Activated T-cell treated with anti-CD3 and anti-CD28 coated beads, Interleukin-2, amount 50 U/mL, for 72 hours (primary cell): ENCODE results near the gene PRDX2. TPM values are rescaled to one million over a fixed set of nuclear protein-coding genes. Genes with fewer than 3 reads are reported as not detected.

ENCODE experiments used
- ATAC-seq, 2 donors: fragments of 150-1000 bp; cut with Tn5 transposase; replicated peaks in 1 of 2; 2 replicates each; pipeline ENCODE4 v1.10.0; 2021; ENCODE audit warnings: moderate library complexity in 2 of 2, mild to moderate bottlenecking in 1 of 2
- DNase-seq, 2 donors: peaks; one replicate each; pipeline ENCODE4 v3.0.0; 2021 to 2022; ENCODE audit warnings: mixed read lengths in 1 of 2
- H3K27ac Mint-ChIP-seq: one replicate; pipeline ENCODE4 v1.8.0; 2022; ENCODE audit warnings: mild to moderate bottlenecking, moderate library complexity, mixed read lengths
- H3K27me3 Mint-ChIP-seq: one replicate; pipeline ENCODE4 v1.8.0; 2022; ENCODE audit warnings: low read depth, mixed read lengths
- H3K36me3 Mint-ChIP-seq, 2 donors: one replicate each; pipeline ENCODE4 v1.8.0; 2022; ENCODE audit warnings: mixed read lengths in 2 of 2, mild to moderate bottlenecking in 1 of 2; ENCODE audit not compliant: insufficient read depth in 2 of 2
- H3K4me1 Mint-ChIP-seq: one replicate; pipeline ENCODE4 v1.8.0; 2022; ENCODE audit warnings: low read depth, mixed read lengths
- H3K4me3 Mint-ChIP-seq, 2 donors: one replicate each; pipeline ENCODE4 v1.8.0; 2022; ENCODE audit warnings: mild to moderate bottlenecking in 2 of 2, mixed read lengths in 2 of 2, moderate library complexity in 2 of 2
- H3K9me3 Mint-ChIP-seq, 2 donors: one replicate each; pipeline ENCODE4 v1.8.0; 2022; ENCODE audit warnings: mixed read lengths in 2 of 2
- total RNA-seq, 2 donors: library from RNA; stranded (reverse); gene quantifications; one replicate each; pipeline ENCODE4 v1.2.3, GENCODE V29; 2022

Gene PRDX2
- total RNA-seq, 2 donors from 2014 or later = 202 to 223 TPM

DNA sequence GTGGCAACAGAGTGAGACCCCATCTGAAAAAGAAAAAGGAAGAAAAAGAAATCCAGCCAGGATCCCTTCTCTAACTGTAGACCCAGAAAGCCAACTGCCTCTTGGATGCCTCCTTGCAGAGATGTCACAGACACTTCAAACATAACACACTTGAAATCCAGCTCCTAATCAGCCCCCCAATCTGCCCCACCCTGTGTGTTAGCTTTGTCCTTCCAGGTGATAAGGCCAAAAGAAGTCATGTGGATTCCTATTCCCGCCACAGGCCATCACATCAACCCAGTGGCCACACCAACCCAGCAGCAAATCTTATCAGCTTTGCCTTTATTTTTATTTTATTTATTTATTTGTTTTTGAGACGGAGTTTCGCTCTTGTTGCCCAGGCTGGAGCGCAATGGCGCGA, 41.9 kb downstream of the PRDX2 start:
- Mint-ChIP-seq H3K4me1 (peaks cover 6% of the 10 kb centered on the region), H3K27me3 (peaks cover 18% of the 10 kb centered on the region), H3K9me3 (no peaks in the 10 kb centered on the region), H3K36me3 (no peaks in the 10 kb centered on the region), H3K4me3 (no peak overlapping the region), H3K27ac (no peak overlapping the region)
- ATAC-seq (no peak), DNase-seq (no peak)

DNA sequence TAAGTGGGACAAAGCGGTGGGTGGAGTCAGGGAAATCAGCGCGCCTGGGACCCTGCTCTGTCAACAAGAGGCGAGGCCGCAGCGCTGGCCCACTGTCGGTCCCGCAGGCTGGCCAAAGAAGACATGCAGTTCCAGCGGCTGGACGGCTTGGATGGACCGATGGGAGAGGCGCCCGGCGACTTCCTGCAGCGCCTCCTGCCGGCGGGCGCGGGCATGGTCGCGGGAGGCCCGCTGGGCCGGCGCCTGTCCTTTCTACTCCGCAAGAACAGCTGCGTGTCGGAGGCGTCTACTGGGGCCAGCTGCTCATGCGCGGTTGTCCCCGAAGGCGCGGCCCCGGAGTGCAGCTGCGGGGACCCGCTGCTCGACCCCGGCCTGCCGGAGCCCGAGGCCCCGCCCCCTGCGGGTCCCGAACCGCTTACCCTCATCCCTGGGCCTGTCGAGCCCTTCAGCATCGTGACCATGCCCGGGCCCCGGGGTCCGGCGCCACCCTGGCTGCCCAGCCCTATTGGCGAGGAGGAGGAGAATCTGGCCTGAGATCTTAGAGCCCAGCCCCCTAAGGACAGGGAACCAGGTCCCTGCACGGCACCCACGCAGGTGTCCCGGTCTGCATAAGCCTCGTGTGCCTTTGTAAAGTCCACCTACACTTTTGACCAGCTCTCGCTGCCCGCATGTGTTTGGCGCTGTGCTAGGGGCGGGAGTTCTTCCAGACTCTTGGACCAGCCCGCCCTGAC, 43.9 kb downstream of the PRDX2 start:
- peak overlapping the region; percentile 67 to 70 for H3K4me3 Mint-ChIP-seq
- ATAC-seq (peak; percentile 78 to 87), DNase-seq (peak; percentile 70 to 84)
- H3K4me1 Mint-ChIP-seq = peaks cover 6% of the 10 kb centered on the region
- no peaks in the 10 kb centered on the region for H3K9me3 Mint-ChIP-seq
- no peaks in the 10 kb centered on the region for H3K36me3 Mint-ChIP-seq
- H3K27ac Mint-ChIP-seq = no peak overlapping the region
- peaks cover 25% of the 10 kb centered on the region for H3K27me3 Mint-ChIP-seq

DNA sequence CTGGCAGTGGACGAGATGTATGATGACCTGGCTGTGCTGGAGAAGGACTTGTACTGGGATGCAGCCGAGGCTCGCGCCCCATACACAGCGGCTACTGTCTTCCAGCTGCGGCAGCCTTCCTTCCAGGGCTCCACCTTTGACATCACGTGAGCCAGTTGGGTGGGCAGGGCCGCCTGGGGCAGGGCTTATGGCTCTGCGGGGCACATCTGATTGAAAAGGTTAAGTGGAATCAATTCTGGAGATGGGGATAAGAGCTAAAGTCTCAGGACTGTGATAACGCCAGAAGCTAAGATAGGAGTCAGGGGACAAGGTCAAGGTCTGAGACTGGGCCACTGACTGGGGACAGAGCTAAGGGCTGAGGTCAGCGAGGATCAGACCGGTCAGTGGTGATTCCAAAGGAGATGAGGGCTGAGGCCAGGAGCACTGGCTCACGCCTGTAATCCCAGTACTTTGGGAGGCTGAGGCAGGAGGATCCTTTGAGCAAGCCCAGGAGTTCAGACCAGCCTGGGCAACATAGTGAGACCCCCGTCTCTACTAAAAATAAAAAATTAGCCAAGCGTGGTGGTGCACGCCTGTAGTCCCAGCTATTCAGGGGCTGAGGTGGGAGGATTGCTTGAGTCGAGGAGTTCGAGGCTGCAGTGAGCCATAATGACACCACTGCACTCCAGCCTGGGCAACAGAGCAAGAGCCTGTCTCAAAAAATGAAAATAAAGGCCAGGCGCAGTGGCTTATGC, 45.3 kb downstream of the PRDX2 start:
- H3K9me3 Mint-ChIP-seq = no peaks in the 10 kb centered on the region
- ATAC-seq = no peak
- no peak overlapping the region for H3K27ac Mint-ChIP-seq
- peaks cover 30% of the 10 kb centered on the region for H3K27me3 Mint-ChIP-seq
- DNase-seq = no peak
- H3K36me3 Mint-ChIP-seq = no peaks in the 10 kb centered on the region
- H3K4me1 Mint-ChIP-seq = peaks cover 6% of the 10 kb centered on the region
- peak overlapping the region in 1 of 2 donors; percentile 42 for H3K4me3 Mint-ChIP-seq

GRCh38 chr19:12754465-12755196, 47.0 kb downstream of the PRDX2 start:
- Mint-ChIP-seq H3K27ac (no peak overlapping the region), H3K9me3 (no peaks in the 10 kb centered on the region), H3K4me3 (no peak overlapping the region), H3K4me1 (peaks cover 3% of the 10 kb centered on the region), H3K36me3 (no peaks in the 10 kb centered on the region), H3K27me3 (peaks cover 46% of the 10 kb centered on the region)
- ATAC-seq (no peak), DNase-seq (no peak)

DNA sequence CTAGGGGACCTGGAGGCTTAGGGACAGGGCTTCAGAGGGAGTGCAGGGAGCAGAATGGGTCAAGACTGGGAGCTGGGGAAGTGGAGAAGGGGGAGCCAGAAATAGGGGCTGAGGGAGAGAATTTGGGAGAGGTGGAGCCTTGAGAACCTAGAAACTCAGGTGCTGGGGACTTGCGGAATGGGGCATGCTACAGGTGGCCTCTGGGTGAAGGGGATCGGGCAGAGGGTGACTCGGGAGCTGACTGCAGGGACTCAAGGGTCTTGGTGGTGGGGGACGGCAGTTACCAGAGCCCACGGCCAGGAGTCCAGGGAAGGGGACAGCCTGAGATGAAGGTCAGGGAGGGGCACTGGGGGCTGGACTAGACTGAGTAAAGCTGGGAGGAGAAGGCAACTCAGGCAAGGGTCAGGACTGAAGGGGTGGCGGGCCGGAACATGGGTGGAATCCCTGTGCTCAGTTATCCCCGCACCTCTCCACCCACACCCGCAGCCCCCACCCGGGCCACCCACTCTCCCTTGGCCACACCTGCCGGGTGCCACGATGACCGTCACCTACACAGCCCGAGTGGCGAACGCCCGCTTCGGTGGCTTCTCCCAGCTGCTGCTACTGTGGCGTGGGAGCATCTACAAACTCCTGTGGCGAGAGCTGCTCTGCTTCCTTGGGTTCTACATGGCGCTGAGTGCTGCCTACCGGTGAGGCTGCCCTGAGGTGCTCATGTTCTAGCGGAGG, 49.4 kb downstream of the PRDX2 start:
- Mint-ChIP-seq H3K9me3 (peaks cover 4% of the 10 kb centered on the region in 2 donors), H3K4me3 (no peak overlapping the region), H3K36me3 (peaks cover 8 to 10% of the 10 kb centered on the region in 2 donors), H3K27ac (no peak overlapping the region), H3K4me1 (peaks cover 5% of the 10 kb centered on the region), H3K27me3 (peaks cover 42% of the 10 kb centered on the region)
- ATAC-seq (no peak), DNase-seq (no peak)

DNA sequence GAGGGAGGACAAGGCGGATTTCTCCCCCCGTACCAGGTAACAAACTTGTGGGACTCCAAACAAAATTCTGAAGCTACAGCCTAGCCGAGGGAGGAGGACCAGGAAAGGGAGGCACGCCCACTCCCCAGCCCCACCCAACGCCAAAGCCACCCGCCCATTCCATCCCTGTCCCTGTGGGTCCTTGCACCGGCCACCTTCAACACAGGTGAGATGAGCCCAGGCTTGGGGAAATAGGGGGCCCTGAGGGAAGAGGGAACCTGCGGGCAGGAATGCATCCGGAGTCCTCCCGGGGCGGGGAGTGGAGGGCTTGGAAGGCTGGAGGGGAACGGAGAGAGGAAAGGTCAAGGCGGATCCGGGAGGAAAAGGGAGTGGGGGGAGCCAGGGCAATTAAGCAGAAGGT, 50.0 kb downstream of the PRDX2 start, which contains the start of gene BEST2:
Gene BEST2 (plus strand): TSS at position 157 of the 400 bp plus-strand sequence. CDS start 802 bp downstream, outside the sequence.
- H3K4me1 Mint-ChIP-seq = peaks cover 5% of the 10 kb centered on the region
- ATAC-seq (no peak), DNase-seq (no peak)
- H3K4me3 Mint-ChIP-seq = no peak within 1 kb of the TSS
- H3K27me3 Mint-ChIP-seq = peaks cover 42% of the 10 kb centered on the region
- H3K36me3 Mint-ChIP-seq = peaks cover 9 to 15% of the 10 kb centered on the region in 2 donors
- peaks cover 4% of the 10 kb centered on the region in 2 donors for H3K9me3 Mint-ChIP-seq
- H3K27ac Mint-ChIP-seq = no peak within 1 kb of the TSS

DNA sequence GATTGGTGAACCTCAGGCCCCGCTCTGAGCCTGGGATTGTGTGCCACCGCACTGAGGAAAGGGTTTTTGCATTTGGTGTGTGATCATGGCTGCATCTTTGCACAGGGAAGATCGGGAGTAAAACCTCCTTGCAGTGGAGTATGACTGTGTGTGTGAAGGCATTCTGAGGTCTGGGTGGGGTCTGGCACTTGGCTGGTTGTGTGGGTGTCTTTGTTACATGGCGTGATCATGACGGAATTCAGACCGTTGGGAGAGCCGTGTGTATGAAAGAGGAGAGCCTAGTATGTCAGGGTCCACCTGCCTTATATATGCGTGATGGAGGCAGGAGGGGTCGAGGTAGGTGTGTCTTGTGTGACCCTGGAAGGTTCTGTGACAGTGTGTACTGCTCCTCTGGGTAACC, 50.7 kb downstream of the PRDX2 start:
- ATAC-seq = no peak
- peaks cover 5% of the 10 kb centered on the region for H3K4me1 Mint-ChIP-seq
- H3K9me3 Mint-ChIP-seq = peaks cover 4% of the 10 kb centered on the region in 2 donors
- H3K27me3 Mint-ChIP-seq = peaks cover 35% of the 10 kb centered on the region
- no peak overlapping the region for H3K27ac Mint-ChIP-seq
- peaks cover 9 to 17% of the 10 kb centered on the region in 2 donors for H3K36me3 Mint-ChIP-seq
- DNase-seq = no peak
- H3K4me3 Mint-ChIP-seq = no peak overlapping the region

DNA sequence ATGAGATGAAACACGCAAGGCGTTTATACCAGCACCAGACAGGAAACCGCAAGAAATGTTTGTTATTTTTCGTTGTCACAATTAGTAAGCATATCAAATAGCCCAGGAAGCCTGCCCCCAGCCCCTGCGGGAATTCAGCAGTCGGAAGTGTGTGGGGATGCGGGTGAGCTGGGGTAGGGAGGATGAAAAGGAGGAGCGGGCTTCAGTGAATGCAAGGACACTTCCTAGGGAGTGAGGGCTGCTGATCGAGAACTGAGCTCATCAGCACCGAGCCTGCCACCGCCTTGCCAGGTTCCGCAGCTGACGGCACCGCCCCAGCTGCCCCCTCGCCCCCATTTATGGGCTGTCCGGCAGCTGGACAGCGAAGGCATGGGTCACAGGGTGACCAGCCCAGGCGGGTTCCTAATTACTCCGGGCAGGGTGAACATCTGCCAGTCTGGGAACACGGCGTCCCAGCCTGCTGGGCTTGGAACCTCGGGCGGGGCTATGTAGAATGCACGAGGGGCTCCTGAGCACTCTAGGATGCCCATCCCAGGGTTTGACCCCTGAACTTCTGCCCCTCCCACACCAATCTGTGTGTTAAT, 51.6 kb downstream of the PRDX2 start:
- peaks cover 30% of the 10 kb centered on the region for H3K27me3 Mint-ChIP-seq
- no peak for DNase-seq
- peaks cover 5% of the 10 kb centered on the region for H3K4me1 Mint-ChIP-seq
- H3K27ac Mint-ChIP-seq = no peak overlapping the region
- H3K9me3 Mint-ChIP-seq = peaks cover 4% of the 10 kb centered on the region in 2 donors
- peaks cover 9 to 17% of the 10 kb centered on the region in 2 donors for H3K36me3 Mint-ChIP-seq
- ATAC-seq = no peak
- H3K4me3 Mint-ChIP-seq = no peak overlapping the region

DNA sequence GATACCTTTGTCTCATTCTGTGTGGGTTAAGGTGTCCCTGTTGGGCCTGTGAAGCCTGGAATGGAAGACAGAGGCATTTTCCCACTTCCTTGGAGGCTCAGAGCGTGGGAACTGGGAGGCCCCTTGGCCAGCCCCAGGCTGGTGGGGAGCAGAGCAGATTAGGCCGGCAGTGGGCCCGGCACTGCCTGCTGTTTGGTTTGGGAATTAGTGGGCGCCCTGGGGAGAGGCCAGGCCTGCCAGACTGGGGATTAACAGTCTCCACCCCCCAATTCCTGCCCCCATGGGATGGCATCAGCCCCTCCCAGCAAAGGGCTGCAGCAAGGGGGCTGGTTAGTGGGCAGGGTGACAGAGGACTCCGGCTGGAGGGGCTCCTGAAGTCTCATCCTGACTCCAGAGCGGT, 53.1 kb downstream of the PRDX2 start:
- no peak overlapping the region for H3K27ac Mint-ChIP-seq
- DNase-seq = no peak
- no peak for ATAC-seq
- H3K4me1 Mint-ChIP-seq = peaks cover 5% of the 10 kb centered on the region
- H3K4me3 Mint-ChIP-seq = no peak overlapping the region
- H3K36me3 Mint-ChIP-seq = peaks cover 9 to 17% of the 10 kb centered on the region in 2 donors
- H3K9me3 Mint-ChIP-seq = peaks cover 4% of the 10 kb centered on the region in 2 donors
- peaks cover 29% of the 10 kb centered on the region for H3K27me3 Mint-ChIP-seq

Other genes starting within 250 kb of the PRDX2 start
- gene ZNF490, start 191.0 kb downstream of the PRDX2 start, total RNA-seq = 10 to 100 TPM; 12.8 to 16.0 TPM
- gene ZNF791, start 190.9 kb downstream of the PRDX2 start, total RNA-seq = 10 to 100 TPM; 19.8 to 21.0 TPM
- 100 to 1,000 TPM in 1 of 2 donors, 10 to 100 TPM in 1; 75.8 to 109 TPM for gene MAN2B1, start 135.1 kb downstream of the PRDX2 start, total RNA-seq
- gene WDR83, start 135.0 kb downstream of the PRDX2 start, total RNA-seq = 10 to 100 TPM; 18.4 to 24.0 TPM
- 100 to 1,000 TPM; 140 to 150 TPM for gene DHPS, start 119.9 kb downstream of the PRDX2 start, total RNA-seq
- gene GNG14, start 113.8 kb downstream of the PRDX2 start, total RNA-seq = not detected
- gene FBXW9, start 105.2 kb downstream of the PRDX2 start, total RNA-seq = 1 to 10 TPM; 3.5 to 6.9 TPM
- gene TNPO2, start 77.9 kb downstream of the PRDX2 start, total RNA-seq = 10 to 100 TPM; 62.6 to 73.2 TPM
- 100 to 1,000 TPM; 131 to 134 TPM for gene TRIR, start 67.1 kb downstream of the PRDX2 start, total RNA-seq
- gene GET3, start 64.3 kb downstream of the PRDX2 start, total RNA-seq = 10 to 100 TPM; 42.6 to 43.7 TPM
- gene BEST2, start 50.0 kb downstream of the PRDX2 start, total RNA-seq = not detected
- 10 to 100 TPM; 38.8 to 41.0 TPM for gene HOOK2, start 26.2 kb downstream of the PRDX2 start, total RNA-seq
- gene JUNB, start 10.3 kb downstream of the PRDX2 start, total RNA-seq = 100 to 1,000 TPM; 574 to 618 TPM
- 10 to 100 TPM; 23.7 to 27.1 TPM for gene THSD8, start 269 bp upstream of the PRDX2 start, total RNA-seq
- 10 to 100 TPM; 29.6 to 31.1 TPM for gene RNASEH2A, start 4.8 kb upstream of the PRDX2 start, total RNA-seq
- gene RTBDN, start 32.8 kb upstream of the PRDX2 start, total RNA-seq = not detected
- 1 to 10 TPM; 5.8 to 6.0 TPM for gene MAST1, start 36.7 kb upstream of the PRDX2 start, total RNA-seq
- gene DNASE2, start 79.6 kb upstream of the PRDX2 start, total RNA-seq = 10 to 100 TPM; 34.5 to 39.1 TPM
- under 1 TPM; 0.19 to 0.58 TPM for gene KLF1, start 85.4 kb upstream of the PRDX2 start, total RNA-seq
- gene GCDH, start 89.4 kb upstream of the PRDX2 start, total RNA-seq = 10 to 100 TPM; 23.2 to 25.1 TPM
- 1 to 10 TPM; 3.1 to 4.5 TPM for gene SYCE2, start 117.5 kb upstream of the PRDX2 start, total RNA-seq
- gene FARSA, start 131.9 kb upstream of the PRDX2 start, total RNA-seq = 10 to 100 TPM; 63.4 to 70.4 TPM
- 100 to 1,000 TPM; 458 to 489 TPM for gene CALR, start 136.8 kb upstream of the PRDX2 start, total RNA-seq
- 100 to 1,000 TPM; 159 to 189 TPM for gene RAD23A, start 144.1 kb upstream of the PRDX2 start, total RNA-seq
- 10 to 100 TPM; 15.9 to 16.4 TPM for gene GADD45GIP1, start 155.4 kb upstream of the PRDX2 start, total RNA-seq
- under 1 TPM; 0.12 to 0.32 TPM for gene DAND5, start 167.8 kb upstream of the PRDX2 start, total RNA-seq
- 1 to 10 TPM; 2.2 to 2.8 TPM for gene NFIX, start 193.7 kb upstream of the PRDX2 start, total RNA-seq